Stimulated activated CD4-positive, alpha-beta T cell treated with anti-CD3 and anti-CD28 coated beads, Interleukin-1b, Interleukin-23, amount 100 ng/mL, for 1 hour (primary cell): Measurements from ENCODE around the gene CNTD1.

Experiments
- DNase-seq, 2 donors: peaks; one replicate each; pipeline ENCODE4 v3.0.0-alpha.2; 2020; ENCODE audit warnings: low read depth in 2 of 2

CNTD1 gene

GRCh38 chr17:42779936-42780850 is 18.5 kb upstream of the CNTD1 start, which contains the start of gene WNK4:
WNK4 (plus strand) TSS chr17:42780610; CDS start chr17:42780699, 89 bp downstream.
- no peak for DNase-seq

GRCh38 chr17:42780851-42781638 is 17.6 kb upstream of the CNTD1 start:
- DNase-seq, result no peak

- no peak for DNase-seq
Measured at GRCh38 chr17:42781639-42782165, 17.0 kb upstream of the CNTD1 start.

GRCh38 chr17:42782166-42783061 is 16.2 kb upstream of the CNTD1 start:
- DNase-seq, result no peak

- DNase-seq, result no peak
Measured at GRCh38 chr17:42783062-42783790, 15.4 kb upstream of the CNTD1 start.

GRCh38 chr17:42783791-42784138 is 14.9 kb upstream of the CNTD1 start:
- DNase-seq, result no peak

GRCh38 chr17:42784409-42784808 is 14.3 kb upstream of the CNTD1 start:
- DNase-seq, result no peak

- DNase-seq, result no peak
Measured at GRCh38 chr17:42784811-42785592, 13.7 kb upstream of the CNTD1 start.

- DNase-seq, result no peak
Measured at GRCh38 chr17:42787266-42787665, 11.4 kb upstream of the CNTD1 start.

GRCh38 chr17:42791948-42792347 is 6.7 kb upstream of the CNTD1 start:
- DNase-seq, result no peak

GRCh38 chr17:42792545-42792944 is 6.1 kb upstream of the CNTD1 start:
- no peak for DNase-seq

- no peak for DNase-seq
Measured at GRCh38 chr17:42795061-42795460, 3.6 kb upstream of the CNTD1 start.

GRCh38 chr17:42795465-42795864 is 3.2 kb upstream of the CNTD1 start:
- no peak for DNase-seq

GRCh38 chr17:42796066-42796758 is 2.4 kb upstream of the CNTD1 start:
- no peak for DNase-seq

- no peak for DNase-seq
Measured at GRCh38 chr17:42797067-42798007, 1.3 kb upstream of the CNTD1 start.

GRCh38 chr17:42798011-42798382 is 664 bp upstream of the CNTD1 start:
- DNase-seq, result no peak

- no peak for DNase-seq
Measured at GRCh38 chr17:42803074-42803883, 4.6 kb downstream of the CNTD1 start.
